Body of pancreas (tissue), 4 donors: Measurements from ENCODE around the gene C1orf53.

Source experiments
- CTCF ChIP-seq, 7 experiments: fragments of 450-650 bp in 4 of 7; fragments of 200-600 bp in 3 of 7; sonication (generic) in 3 of 7; IDR thresholded peaks; one replicate each; pipeline ENCODE4 v1.5.1; 2016 to 2019; ENCODE audit warnings: antibody characterized with exemption in 7 of 7
- POLR2A ChIP-seq, 3 donors: fragments of 450-650 bp; IDR thresholded peaks; one replicate each; pipeline ENCODE4 v1.6.1; 2016; ENCODE audit warnings: antibody characterized with exemption in 3 of 3, mild to moderate bottlenecking in 2 of 3

GRCh38 chr1:197951089-197951488, 48.7 kb downstream of the C1orf53 start:
- no peak for TF ChIP-seq CTCF (IDR thresholded peaks at IDR 0.05)
- TF ChIP-seq POLR2A (IDR thresholded peaks at IDR 0.05): no peak
